GM21737 (cell line): ENCODE data around the gene HELB.

Experiments used
- ATAC-seq: cut with Tn5 transposase; IDR thresholded peaks from one replicate; pipeline ENCODE4 v1.9.1; 2021; ENCODE audit warnings: mild to moderate bottlenecking, moderate library complexity; ENCODE audit not compliant: unreplicated experiment

HELB gene

GRCh38 chr12:66301944-66302826 is at the start of gene HELB:
TSS of gene HELB (plus strand) at chr12:66302493. CDS start at chr12:66302604, 111 bp downstream.
- peak; percentile 89 for ATAC-seq

DNA sequence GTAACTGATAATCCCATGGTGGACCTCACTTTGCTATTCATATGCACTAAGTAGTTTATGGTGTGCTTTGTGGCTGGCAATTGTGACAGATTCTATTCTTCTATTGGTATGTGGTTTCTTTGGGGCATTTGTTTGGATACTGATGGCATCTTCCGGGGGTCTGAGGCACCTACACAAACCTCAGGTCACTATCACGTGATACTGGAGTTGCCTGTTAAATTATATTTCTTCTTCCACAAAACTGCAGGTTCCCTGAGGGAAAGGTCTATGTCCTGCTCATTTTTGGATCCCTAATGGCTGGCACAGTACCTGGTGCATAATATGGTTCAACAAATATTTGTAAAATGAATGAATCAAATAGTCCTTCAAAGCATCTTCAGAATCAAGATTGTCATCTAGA is 49.5 kb upstream of the HELB start:
- ATAC-seq = no peak

GRCh38 chr12:66255737-66256136 is 46.6 kb upstream of the HELB start:
- ATAC-seq = no peak

GRCh38 chr12:66258011-66258410 is 44.3 kb upstream of the HELB start:
- ATAC-seq = no peak

DNA sequence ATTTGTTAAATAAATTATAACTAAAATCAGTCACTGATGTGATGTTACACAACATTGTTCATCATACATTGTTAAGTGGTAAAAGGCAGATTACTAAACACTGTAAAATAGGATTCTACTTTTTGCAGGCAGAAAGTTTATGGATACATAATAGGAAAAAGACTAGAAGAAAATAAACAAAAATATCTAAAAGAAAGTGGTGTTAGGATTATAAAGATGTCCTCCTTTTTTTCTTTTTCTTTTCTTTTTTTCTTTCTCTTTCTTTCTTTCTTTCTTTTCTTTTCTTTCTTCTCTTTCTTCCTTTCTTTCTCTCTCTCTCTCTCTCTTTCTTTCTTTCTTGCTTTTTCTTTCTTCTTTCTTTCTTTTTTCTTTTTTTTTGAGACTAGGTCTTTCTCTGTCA is 39.6 kb upstream of the HELB start:
- ATAC-seq = no peak

DNA sequence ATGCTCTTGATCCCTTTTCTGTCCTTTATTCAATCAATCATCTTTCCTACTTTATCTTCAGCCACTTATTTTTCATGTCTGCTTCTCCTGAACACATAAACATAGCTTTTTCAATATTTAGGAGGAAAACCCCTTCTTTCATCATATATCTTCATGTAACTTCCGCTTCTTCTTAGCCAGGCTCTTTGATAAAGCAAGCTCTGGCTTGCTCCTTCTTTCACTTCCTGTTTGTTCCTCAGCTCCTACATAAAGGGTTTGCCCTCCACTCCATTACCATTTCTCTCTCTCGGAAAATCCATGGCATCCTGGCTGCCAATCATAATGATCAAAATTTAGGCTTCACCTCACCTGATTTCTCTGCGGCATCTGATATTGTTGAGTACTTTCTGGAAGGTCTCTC is 33.7 kb upstream of the HELB start:
- no peak for ATAC-seq

- ATAC-seq = no peak
Measured at GRCh38 chr12:66269142-66269541, 33.2 kb upstream of the HELB start.

DNA sequence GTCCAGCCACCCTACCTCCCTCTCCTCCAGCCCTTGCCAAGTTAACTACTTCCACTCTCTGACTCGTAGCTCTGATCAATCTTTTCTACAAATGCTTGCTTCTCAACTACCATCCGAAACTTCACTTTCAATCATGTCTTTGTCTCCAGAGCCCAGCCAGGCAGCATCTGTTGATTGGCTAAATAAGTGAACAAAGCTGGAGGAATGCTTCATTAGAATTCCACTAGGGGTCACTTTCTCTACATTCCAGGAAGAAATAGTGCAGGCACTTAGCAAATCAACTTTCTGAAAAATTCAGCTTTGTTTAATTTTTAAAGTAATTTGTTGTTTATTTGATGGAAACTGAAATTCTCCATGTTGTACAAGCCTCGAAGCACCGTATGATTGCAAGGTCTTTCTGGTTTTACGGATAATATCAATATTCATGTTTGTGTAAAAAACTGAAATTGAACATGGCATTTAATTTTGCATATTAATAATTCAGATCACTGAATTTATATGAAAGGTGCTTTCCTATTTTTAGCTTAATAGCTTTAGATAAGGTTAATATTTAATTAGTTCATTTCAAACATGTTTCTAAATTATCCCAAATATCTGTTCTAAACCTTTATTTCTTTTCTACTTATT is 32.4 kb upstream of the HELB start:
- ATAC-seq = no peak

- no peak for ATAC-seq
Measured at GRCh38 chr12:66270613-66271012, 31.7 kb upstream of the HELB start.

- ATAC-seq = no peak
Measured at GRCh38 chr12:66272650-66273049, 29.6 kb upstream of the HELB start.

DNA sequence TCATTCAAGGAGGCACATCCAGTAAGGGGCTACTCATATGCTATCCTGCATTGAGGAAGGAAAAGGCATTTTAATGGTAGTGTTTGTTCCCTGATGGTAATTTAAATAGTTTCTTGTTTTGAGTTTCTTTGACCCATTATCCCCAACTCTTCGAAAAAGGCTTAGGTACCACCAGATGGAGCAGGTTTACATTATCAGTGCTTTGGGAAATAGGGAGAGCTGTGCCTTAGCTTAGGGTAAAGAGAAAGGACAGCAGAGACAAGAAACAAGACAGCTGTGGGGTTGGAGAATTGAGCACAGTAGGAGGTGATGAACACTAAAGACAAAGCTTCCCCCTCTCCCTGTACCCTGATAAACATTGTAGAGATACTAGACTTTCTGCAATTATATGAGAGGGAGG is 29.1 kb upstream of the HELB start:
- ATAC-seq = no peak

GRCh38 chr12:66275040-66275439 is 27.3 kb upstream of the HELB start:
- no peak for ATAC-seq

- no peak for ATAC-seq
Measured at GRCh38 chr12:66279123-66279712, 23.1 kb upstream of the HELB start.

DNA sequence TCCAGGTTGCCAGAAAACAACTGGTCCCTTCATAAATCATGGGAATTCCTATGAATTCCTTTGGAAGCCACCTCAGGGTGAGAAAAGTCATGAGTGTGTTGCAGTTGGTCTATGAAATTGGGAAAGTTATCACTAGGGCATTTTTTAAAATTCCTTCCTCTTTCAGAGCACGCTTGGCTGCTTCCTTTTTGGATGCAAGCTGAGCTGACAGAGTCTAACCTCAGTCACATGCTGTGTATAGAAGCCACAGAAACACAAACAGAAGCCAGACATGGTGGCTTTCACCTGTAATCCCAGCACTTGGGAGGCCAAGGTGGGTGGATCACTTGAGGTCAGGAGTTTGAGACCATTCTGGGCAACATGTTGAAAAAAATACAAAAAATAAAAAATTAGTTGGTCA is 21.7 kb upstream of the HELB start:
- no peak for ATAC-seq

GRCh38 chr12:66282244-66282643 is 20.0 kb upstream of the HELB start:
- ATAC-seq = no peak

DNA sequence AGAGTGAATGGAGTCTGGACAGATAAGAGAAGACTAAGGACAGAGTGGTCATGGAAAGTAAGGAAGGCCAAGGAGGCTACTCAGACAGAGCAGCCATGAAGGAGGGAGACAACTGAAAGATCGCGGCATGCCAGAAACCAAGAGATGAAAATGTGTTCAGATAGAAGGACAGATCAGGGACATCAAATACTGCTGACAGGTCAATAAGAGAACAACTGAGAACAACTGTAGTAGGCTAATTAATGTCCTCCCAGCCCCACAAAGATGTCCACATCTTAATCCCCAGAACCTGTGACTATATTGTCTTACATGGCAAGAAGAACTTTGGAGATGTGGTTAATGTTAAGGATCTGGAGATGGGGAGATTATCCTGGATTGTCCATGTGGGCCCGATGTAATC is 15.0 kb upstream of the HELB start:
- ATAC-seq = no peak

DNA sequence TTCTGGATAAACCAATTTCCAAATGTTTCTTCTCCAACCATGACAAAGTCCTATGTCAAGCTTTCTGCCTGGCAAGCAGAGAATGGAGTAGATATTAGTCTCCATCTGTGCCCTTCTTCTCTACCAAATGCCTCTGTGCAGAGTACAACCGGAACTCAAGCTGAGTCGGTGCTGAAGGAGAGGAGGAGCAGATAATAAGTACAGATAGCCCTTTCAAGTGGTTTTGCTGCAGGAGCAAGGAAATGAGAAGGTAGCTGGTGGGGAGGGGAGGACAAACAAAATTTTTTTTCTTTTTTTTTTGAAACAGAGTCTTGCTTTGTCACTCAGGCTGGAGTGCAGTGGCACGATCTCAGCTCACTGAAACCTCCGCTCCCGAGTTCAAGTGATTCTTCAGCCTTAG is 14.2 kb upstream of the HELB start:
- no peak for ATAC-seq

- no peak for ATAC-seq
Measured at GRCh38 chr12:66289485-66289884, 12.8 kb upstream of the HELB start.

- ATAC-seq = no peak
Measured at GRCh38 chr12:66290716-66291200, 11.5 kb upstream of the HELB start.

GRCh38 chr12:66296176-66296683 is 6.1 kb upstream of the HELB start:
- no peak for ATAC-seq

DNA sequence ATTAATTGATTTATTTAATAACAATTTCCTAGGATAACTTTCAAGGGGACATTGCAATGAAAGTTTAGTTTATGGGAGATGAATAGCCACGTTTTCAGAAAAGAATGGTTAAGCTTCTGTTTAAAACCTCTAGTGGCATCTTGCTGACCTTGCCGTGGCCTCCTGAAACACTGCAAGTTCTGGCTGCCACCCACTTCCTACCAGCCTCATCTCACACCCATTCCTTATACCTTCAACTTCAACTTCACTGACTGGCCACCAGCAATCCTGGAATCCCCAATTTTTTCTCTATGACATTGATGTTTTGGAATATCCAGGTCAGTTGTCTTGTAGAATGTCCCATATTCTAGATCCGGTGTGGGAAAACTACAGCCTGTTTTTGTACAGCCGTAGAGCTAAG is 5.2 kb upstream of the HELB start:
- ATAC-seq = no peak

DNA sequence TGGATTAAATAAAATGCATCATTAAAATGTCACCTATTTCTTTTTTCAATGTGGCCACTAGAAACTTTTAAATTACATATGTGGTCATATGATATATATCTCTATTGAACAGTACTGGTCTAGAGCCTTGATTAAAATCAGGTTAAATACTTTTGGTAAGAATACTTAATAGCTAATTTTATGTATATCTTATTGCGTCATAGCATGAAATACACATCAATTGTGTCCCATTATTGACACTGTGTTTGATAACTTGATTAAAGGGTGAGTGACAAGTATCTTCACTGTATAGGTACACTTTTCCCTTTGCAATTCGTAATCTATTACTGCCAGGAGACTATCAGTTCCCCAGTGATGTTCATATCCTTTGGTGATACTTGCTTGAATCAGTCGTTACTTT is 4.4 kb upstream of the HELB start:
- ATAC-seq = no peak
